Measurements from ENCODE around the gene NUCKS1. TPM values are rescaled to one million over a fixed set of nuclear protein-coding genes. Genes with fewer than 3 reads are reported as not detected.

The NUCKS1 gene
- total RNA-seq, 1 experiment from 2014 or later: 300 TPM

DNA sequence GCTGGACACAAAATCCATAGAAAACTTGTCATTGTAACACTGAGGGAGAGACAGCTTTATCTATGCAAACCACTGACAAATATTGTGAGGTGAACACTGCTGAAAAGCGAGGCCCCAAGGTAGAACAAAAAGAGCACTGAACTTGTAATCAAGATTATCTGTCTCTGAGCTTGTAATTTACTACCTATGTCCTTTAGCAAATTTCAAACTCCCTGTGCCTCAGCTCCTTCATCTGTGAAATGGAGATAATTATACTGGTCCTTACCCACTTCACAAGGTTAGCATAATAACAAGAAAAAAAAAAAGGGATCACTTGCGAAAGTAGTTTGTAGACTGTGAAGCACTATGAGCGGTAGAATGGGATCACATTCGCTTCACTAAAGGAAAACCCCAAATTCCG, 4.9 kb upstream of the NUCKS1 start:
- Histone ChIP-seq H3K27me3 (ENCODE audit: control insufficient read depth, insufficient read depth, low read length) (no peaks in the 10 kb centered on the region), H3K36me3 (replicated peaks; ENCODE audit: control insufficient read depth, insufficient read depth, low read length) (no peaks in the 10 kb centered on the region), H3K4me3 (ENCODE audit: insufficient read depth, low read depth, low read length) (no peak overlapping the region)
- no peak for DNase-seq

DNA sequence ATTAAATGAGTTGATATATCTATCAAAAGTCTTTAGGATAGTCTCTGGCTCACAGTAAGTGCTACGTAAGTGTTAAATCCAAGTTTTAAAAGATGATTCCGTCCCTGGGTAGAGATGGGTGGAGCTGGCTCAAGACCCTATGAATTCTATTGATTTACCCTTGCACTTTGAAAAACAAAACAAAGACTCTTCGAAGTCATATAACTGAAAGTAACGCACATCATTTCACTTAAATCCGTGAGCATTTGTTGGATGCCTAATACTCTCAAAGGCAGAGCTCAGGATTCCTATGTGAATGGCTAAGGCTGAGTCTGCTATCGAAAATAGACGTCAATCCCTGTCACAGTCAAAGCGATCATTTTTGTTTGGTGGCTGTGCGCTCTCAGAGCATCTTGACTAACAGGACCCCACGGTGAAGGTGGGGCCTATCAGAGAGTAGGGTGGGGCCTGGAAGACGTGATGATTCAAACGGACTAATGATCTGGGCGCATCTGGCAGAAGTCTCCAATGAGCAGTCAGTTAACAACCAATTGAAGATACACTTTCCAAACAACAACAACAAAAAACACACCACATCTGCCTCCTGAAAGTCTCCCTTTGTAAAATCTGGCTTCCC, 1.2 kb upstream of the NUCKS1 start:
- H3K36me3 ChIP-seq (replicated peaks; ENCODE audit: control insufficient read depth, insufficient read depth, low read length): no peaks in the 10 kb centered on the region
- no peak for DNase-seq
- H3K27me3 ChIP-seq (ENCODE audit: control insufficient read depth, insufficient read depth, low read length): no peaks in the 10 kb centered on the region
- H3K4me3 ChIP-seq (ENCODE audit: insufficient read depth, low read depth, low read length): no peak overlapping the region

DNA sequence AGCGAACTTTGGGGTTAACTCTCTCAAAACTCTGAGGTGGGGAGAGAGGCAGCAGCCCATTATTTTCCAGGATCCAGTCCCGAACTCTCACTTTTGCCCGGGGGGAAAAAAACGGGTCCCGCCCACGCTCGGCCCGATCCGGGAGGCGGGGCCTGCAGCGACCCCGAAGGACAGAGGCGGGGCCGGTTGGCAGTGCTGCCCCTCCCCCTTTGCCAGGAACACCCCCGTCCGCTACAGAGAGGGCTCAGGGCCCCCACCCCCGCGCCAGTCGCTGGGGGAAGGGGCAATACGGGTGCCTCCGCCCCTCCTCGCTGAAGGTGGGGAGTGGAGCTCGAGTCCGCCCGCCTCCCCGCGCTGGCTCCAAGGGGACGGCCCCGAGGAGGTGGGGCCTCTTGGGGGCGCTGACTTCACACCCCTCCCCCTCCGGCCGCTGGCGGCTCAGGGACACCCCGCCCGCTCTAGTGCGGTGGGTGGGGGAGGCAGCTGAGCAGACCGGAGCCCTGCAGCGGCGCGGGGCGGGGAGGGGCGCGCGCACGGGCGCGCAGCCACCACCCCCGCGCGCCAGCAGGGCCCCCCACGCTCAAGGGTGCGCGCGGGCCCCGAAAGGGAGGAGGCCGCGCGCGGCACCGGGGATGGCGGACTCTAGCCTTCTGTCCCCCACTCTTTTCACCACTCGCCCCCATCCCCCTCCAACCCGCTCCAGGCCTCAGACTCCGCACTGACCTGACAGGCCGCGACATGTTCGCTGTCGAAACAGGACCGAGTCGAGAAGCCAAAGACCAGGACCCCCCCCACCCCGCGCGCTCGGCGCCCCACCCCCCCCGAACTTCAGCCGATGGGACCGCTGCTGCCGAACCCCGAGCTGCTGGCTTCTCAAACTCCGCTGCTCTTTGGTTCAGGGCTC, 496 bp downstream of the NUCKS1 start:
- Histone ChIP-seq H3K27me3 (ENCODE audit: control insufficient read depth, insufficient read depth, low read length) (no peaks in the 10 kb centered on the region), H3K36me3 (replicated peaks; ENCODE audit: control insufficient read depth, insufficient read depth, low read length) (no peaks in the 10 kb centered on the region), H3K4me3 (ENCODE audit: insufficient read depth, low read depth, low read length) (peak overlapping the region; percentile 95)
- DNase-seq: peak; percentile 99

DNA sequence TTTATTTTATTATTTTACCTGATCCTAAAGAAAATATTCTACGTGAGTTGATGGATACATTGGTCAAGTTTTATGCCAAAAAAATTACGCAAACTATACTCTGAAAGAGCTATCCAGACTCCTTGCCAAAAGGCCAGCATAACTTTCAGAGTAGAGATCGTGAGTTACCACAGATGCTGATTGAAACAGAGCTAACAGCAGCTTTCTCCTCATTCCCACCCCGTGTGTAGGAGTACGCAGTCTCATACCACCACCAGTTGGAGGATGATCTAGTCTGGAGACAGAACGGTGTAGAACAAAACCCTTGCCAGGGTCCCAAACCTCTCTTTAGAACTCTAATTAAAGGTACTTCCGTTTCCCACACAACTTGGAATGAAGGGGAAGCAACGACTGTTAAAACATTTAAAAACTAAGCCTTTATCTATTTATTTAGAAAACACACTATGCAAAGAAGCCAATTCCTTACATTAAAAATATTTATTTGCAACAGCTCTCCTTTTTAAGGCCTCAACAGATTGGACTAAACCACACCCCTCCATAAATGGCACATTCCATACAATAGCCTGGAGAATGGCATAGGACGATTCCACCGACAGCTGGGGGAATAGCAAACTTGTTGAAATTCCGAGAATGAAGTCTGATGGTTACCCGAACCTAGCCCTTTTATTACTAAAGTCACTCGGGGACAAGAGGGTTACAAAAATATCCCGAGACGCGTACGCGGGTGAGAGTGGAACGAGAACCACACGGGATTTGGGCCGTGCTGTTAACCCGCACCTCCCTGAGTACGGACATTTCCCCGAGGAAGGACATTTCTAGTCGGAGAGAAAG, 1.4 kb downstream of the NUCKS1 start:
- Histone ChIP-seq H3K27me3 (ENCODE audit: control insufficient read depth, insufficient read depth, low read length) (no peaks in the 10 kb centered on the region), H3K36me3 (replicated peaks; ENCODE audit: control insufficient read depth, insufficient read depth, low read length) (no peaks in the 10 kb centered on the region), H3K4me3 (ENCODE audit: insufficient read depth, low read depth, low read length) (peak overlapping the region; percentile 95)
- DNase-seq: no peak

DNA sequence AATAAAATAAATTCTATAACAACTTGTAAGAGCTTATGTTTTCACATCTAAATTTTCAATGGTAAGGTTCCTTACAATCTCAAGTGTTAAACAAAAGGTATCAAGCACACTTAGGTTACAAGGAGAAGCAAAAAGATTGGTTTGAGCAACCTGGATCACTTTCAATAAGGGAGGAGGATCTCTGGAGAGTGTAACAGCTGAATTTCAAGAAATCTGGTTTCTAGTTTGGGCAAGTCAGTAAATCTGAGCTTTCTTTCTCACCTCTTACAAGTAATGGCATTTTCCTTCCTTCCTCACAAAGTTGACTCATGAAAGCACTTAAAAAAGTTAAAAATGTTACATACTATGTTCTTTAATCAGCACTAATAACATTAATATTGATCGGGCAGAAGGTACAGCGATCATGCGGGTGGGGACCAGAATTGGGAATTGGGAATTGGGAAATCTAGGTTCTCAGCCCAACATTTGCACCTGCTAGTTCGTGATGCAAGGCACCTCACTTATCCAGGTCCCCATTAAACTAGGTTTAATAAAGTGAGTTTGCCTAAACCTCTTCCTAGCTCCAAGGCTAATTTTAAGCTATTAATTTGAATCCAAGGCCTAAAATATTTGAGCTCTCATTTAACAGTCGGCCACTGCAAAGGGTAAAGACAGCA, 3.1 kb downstream of the NUCKS1 start:
- Histone ChIP-seq H3K36me3 (replicated peaks; ENCODE audit: control insufficient read depth, insufficient read depth, low read length) (no peaks in the 10 kb centered on the region), H3K27me3 (ENCODE audit: control insufficient read depth, insufficient read depth, low read length) (no peaks in the 10 kb centered on the region), H3K4me3 (ENCODE audit: insufficient read depth, low read depth, low read length) (no peak overlapping the region)
- DNase-seq: no peak

DNA sequence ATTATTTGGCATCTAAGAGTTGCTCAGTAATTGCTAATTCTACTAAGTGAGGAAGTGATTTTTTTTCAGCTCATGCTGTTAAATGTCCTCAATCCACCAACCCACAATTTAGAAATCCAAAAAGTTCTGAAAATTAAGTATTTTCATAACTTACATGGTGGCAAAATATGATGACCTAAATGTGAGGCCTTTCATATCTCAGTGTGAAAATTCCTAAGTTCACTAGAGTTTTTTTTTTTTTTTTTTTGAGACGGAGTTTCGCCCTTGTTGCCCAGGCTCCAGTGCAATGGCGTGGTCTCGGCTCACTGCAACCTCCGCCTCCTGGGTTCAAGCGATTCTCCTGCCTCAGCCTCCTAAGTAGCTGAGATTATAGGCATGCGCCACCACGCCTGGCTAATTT, 5.6 kb downstream of the NUCKS1 start:
- H3K27me3 ChIP-seq (ENCODE audit: control insufficient read depth, insufficient read depth, low read length): no peaks in the 10 kb centered on the region
- no peaks in the 10 kb centered on the region; the same call in 1 of the 2 replicates for H3K36me3 ChIP-seq (replicated peaks; ENCODE audit: control insufficient read depth, insufficient read depth, low read length)
- DNase-seq: no peak
- H3K4me3 ChIP-seq (ENCODE audit: insufficient read depth, low read depth, low read length): no peak overlapping the region

DNA sequence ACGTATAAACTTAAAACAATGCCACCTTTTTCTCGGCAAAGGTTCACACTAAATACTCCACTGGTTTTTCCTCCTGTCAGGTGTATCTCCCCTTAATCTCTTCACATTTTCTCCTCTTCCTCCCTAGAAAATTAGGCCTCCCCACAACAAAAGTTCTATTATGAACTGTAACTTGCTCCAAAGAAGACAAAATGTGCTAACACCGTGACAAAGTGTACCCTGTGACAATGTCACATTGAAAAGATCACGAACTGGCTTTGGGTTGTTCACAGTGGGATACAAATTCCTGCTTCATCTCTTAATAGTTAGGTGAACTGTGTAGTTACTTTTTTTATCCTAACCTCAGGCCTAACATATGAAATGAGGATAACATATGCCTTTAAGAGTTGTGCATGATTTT, 6.0 kb downstream of the NUCKS1 start:
- DNase-seq: no peak
- H3K4me3 ChIP-seq (ENCODE audit: insufficient read depth, low read depth, low read length): no peak overlapping the region
- H3K27me3 ChIP-seq (ENCODE audit: control insufficient read depth, insufficient read depth, low read length): no peaks in the 10 kb centered on the region
- H3K36me3 ChIP-seq (replicated peaks; ENCODE audit: control insufficient read depth, insufficient read depth, low read length): no peaks in the 10 kb centered on the region; the same call in 1 of the 2 replicates

DNA sequence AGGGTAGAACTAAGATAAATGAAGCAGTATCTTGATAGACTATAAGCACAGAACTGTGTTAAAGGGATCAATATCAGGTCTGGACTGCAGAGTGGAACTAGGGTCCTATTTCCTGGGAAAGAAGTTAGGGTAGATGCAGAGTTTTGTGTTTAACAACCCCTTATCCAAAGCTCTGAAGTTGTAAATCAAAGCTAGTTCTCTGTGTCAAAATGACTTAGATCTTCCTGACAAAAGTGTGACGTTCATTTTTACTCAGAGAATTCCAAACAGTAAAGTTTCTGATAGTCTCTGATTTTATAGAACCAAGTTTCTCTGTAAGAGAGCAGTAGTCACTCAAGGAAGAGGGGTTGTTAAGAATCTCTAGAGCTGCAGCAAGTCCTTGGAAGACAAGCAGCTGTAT, 8.3 kb downstream of the NUCKS1 start:
- no peak for DNase-seq
- Histone ChIP-seq H3K4me3 (ENCODE audit: insufficient read depth, low read depth, low read length) (no peak overlapping the region), H3K36me3 (replicated peaks; ENCODE audit: control insufficient read depth, insufficient read depth, low read length) (no peaks in the 10 kb centered on the region; the same call in 1 of the 2 replicates), H3K27me3 (ENCODE audit: control insufficient read depth, insufficient read depth, low read length) (no peaks in the 10 kb centered on the region)

DNA sequence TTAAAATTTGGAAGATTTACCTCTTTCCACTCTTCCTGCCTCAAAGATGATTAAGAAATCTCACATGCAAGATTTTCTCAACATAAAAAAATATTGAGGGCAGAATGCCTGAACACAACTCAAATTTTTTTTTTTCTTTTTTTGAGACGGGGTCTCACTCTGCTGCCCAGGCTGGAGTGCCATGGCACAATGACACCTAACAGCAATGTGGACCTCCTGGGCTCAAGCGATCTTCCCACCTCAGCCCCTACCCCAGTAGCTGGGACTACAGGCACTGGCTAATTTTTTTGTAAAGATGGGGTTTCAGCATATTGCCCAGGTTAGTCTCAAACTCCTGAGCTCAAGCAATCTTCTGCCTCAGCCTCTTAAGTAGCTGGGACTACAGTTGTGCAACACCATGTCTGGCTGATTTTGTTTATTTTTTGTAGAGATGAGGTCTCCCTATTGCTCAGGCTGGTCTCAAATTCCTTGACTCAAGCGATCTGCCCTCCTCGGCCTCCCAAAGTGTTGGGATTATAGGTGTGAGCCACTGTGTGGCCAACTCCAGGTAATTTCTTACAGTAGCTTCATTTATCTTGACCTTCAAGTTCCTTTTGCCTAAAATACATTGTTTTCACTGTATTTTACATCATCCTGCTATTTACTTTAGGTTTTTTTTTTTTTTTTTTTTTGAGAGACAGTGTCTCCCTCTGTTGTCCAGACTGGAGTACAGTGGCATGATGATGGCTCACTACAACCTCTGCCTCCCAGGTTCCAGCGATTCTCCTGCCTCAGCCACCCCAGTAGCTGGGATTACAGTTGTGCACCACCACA, 10.4 kb downstream of the NUCKS1 start:
- no peak overlapping the region for H3K4me3 ChIP-seq (ENCODE audit: insufficient read depth, low read depth, low read length)
- no peaks in the 10 kb centered on the region for H3K27me3 ChIP-seq (ENCODE audit: control insufficient read depth, insufficient read depth, low read length)
- DNase-seq: no peak
- H3K36me3 ChIP-seq (replicated peaks; ENCODE audit: control insufficient read depth, insufficient read depth, low read length): no peaks in the 10 kb centered on the region; the same call in none of the 2 replicates

DNA sequence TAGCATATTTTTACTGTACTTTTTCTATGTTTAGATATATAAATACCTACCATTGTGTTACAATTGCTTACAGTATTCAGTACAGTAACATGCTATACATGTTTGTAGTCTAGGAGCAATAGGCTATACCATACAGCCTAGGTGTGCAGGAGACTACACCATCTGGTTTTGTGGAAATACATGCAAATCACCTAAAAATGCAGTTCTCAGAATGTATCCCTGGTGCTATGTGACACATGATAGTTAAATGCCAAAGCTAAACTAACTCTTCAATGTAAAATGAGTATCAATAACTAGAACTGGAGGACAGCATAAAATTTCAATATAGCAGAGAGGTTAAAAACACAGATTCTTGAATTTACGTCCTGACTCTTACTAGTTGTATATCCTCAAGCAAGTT, 14.8 kb downstream of the NUCKS1 start:
- no peak for DNase-seq
- Histone ChIP-seq H3K36me3 (replicated peaks; ENCODE audit: control insufficient read depth, insufficient read depth, low read length) (peaks cover 2% of the 10 kb centered on the region), H3K4me3 (ENCODE audit: insufficient read depth, low read depth, low read length) (no peak overlapping the region), H3K27me3 (ENCODE audit: control insufficient read depth, insufficient read depth, low read length) (no peaks in the 10 kb centered on the region)

DNA sequence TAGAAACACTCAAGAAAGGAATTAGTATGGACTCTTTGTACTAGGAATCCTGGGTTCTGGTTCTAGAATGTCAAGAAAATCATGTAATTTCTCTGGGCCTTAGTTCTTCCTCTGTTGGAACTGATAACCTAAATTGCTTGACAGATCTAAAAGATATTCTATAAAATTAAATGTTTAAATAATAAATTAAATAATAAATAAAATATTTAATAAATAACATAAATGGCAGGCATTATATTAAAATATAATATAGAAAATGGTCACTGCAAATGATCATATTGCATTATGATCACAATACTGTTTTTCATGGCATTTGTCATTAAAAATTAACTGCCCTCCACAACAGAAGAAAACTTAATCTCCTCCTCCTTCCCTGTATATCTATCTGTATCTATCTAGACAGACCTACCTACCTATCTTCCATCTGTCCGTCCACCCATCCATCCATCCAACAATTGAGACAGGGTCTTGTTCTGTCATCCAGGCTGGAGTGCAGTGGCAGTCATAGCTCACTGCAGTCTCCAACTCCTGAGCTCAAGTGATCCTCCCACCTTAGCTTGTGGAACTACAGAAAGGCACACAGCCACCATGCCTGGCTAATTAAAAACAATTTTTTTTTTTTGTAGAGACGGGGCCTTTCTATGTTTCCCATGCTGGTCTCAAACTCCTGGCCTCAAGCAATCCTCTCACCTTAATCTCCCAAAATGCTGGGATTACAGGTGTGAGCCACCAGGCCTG, 16.4 kb downstream of the NUCKS1 start:
- DNase-seq: no peak
- Histone ChIP-seq H3K27me3 (ENCODE audit: control insufficient read depth, insufficient read depth, low read length) (no peaks in the 10 kb centered on the region), H3K4me3 (ENCODE audit: insufficient read depth, low read depth, low read length) (no peak overlapping the region), H3K36me3 (replicated peaks; ENCODE audit: control insufficient read depth, insufficient read depth, low read length) (peaks cover 5% of the 10 kb centered on the region)

DNA sequence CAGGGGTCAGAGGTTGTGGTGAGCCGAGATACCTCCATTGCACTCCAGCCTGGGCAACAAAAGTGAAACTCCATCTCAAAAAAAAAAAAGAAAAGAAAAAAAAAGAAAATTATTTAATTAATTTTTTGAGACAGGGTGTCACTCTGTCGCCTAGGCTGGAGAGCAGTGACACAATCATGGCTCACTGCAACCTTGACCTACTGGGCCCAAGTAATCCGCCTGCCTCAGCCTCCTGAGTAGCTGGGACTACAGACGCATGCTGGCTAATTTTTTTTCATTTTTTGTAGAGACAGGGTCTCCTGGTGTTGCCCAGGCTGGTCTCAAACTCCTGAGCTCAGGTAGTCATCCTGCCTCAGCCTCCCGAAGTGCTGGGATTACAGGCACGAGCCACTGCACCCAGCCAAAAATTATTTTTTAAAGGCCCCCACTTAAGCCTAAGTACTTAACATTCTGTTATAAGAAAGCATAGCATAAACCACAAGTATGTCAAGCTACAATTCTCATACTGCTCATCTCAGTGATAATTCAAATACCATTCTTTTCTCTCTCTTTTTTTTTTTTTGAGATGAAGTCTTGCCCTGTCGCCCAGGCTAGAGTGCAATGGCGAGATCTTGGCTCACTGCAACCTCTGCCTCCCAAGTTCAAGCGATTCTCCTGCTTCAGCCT, 19.9 kb downstream of the NUCKS1 start:
- Histone ChIP-seq H3K27me3 (ENCODE audit: control insufficient read depth, insufficient read depth, low read length) (no peaks in the 10 kb centered on the region), H3K36me3 (replicated peaks; ENCODE audit: control insufficient read depth, insufficient read depth, low read length) (peaks cover 9% of the 10 kb centered on the region), H3K4me3 (ENCODE audit: insufficient read depth, low read depth, low read length) (no peak overlapping the region)
- no peak for DNase-seq
